DOHH2 (cell line): ENCODE data around the gene CYP4F2.
"Not testable (repeated sequence)": the region's sequence is repeated elsewhere in the genome, so short reads cannot be mapped to it uniquely, and the experiment has no call there.

Experiments
- CTCF ChIP-seq: fragments of 200-600 bp; sonication (generic); IDR thresholded peaks from one replicate; pipeline ENCODE4 v1.5.1; 2014; ENCODE audit warnings: antibody characterized with exemption, mild to moderate bottlenecking, low read depth, low read length; ENCODE audit not compliant: poor library complexity, severe bottlenecking
- EZH2phosphoT487 ChIP-seq: fragments of 200-600 bp; sonication (generic); IDR thresholded peaks from 2 replicates; pipeline ENCODE4 v1.6.1; 2017; ENCODE audit warnings: borderline replicate concordance, mild to moderate bottlenecking, antibody characterized with exemption, low read length, moderate library complexity, mixed read lengths

GRCh38 chr19:15933761-15934331, 36.0 kb upstream of the CYP4F2 start:
- not testable (repeated sequence) for TF ChIP-seq CTCF, EZH2phosphoT487
